CD4-positive, alpha-beta T cell treated with Interferon alpha-2 for 1 hour (primary cell): Measurements from ENCODE around the gene SCAMP4.

ENCODE experiments used
- DNase-seq, 2 donors: peaks; one replicate each; pipeline ENCODE4 v3.0.0-alpha.2; 2020 to 2022

SCAMP4 gene

GRCh38 chr19:1961000-1961883 is 56.0 kb downstream of the SCAMP4 start:
- DNase-seq = no peak

- DNase-seq = no peak
Observed at GRCh38 chr19:1962674-1963073, 57.5 kb downstream of the SCAMP4 start.

GRCh38 chr19:1967087-1967608 is 61.9 kb downstream of the SCAMP4 start:
- peak in 1 of 2 donors; percentile 34 for DNase-seq

- DNase-seq = no peak
Observed at GRCh38 chr19:1968279-1969175, 63.3 kb downstream of the SCAMP4 start.

- no peak for DNase-seq
Observed at GRCh38 chr19:1969176-1970002, 64.2 kb downstream of the SCAMP4 start.

GRCh38 chr19:1970003-1970805 is 65.0 kb downstream of the SCAMP4 start:
- no peak for DNase-seq

- no peak for DNase-seq
Observed at GRCh38 chr19:1970806-1971502, 65.8 kb downstream of the SCAMP4 start.

GRCh38 chr19:1974381-1975161 is 69.4 kb downstream of the SCAMP4 start:
- no peak for DNase-seq

- DNase-seq = no peak
Observed at GRCh38 chr19:1975162-1975480, 69.9 kb downstream of the SCAMP4 start.
